ENCODE results near the gene RNF208. TPM values are rescaled to one million over a fixed set of nuclear protein-coding genes. Genes with fewer than 3 reads are reported as not detected.

Gene RNF208
- total and polyA plus RNA-seq, 7 donors, result 4.8 to 12.8 (median 6.4) TPM

DNA sequence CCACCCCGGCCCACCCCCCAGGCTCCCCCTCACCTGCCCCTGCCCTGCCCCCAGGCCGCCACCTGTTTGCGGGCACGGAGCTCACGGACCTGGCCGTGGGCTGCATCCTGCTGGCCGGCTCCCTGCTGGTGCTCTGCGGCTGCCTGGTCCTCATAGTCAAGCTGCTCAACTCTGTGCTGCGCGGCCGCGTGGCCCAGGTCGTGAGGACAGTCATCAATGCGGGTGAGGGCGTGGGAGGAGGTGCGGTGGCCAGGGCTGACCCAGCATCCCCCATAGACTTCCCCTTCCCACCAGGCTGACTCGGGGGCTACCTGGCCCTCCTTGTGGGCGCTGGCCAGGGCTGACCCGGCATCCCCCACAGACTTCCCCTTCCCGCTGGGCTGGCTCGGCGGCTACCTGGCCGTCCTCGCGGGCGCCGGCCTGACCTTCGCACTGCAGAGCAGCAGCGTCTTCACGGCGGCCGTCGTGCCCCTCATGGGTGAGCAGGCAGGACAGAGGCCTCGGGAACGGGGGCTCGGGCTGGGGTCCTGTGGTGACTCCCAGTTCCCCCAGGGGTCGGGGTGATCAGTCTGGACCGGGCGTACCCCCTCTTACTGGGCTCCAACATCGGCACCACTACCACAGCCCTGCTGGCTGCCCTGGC lies 12.1 kb upstream of the RNF208 start:
- H3K27me3 ChIP-seq (ENCODE audit: insufficient read depth in 3 of 3, low read length in 2 of 3), result peaks cover 0 to 15% (median 13%) of the 10 kb centered on the region in 3 donors
- DNase-seq (no peak), ATAC-seq (no peak)
- intact Hi-C loops (cut with DNase I), result no loop called here
- H3K9me3 ChIP-seq, result no peaks in the 10 kb centered on the region
- peaks cover 30% of the 10 kb centered on the region for H3K4me1 ChIP-seq
- WGBS, 3 donors, result 51 to 74% (median 64%) methylated on average over 27 to 40 of the region's 40 CpGs
- no peaks in the 10 kb centered on the region for H3K36me3 ChIP-seq (ENCODE audit: insufficient read depth in 1 of 2, low read depth in 1 of 2)
- TF ChIP-seq, protein P1, sequence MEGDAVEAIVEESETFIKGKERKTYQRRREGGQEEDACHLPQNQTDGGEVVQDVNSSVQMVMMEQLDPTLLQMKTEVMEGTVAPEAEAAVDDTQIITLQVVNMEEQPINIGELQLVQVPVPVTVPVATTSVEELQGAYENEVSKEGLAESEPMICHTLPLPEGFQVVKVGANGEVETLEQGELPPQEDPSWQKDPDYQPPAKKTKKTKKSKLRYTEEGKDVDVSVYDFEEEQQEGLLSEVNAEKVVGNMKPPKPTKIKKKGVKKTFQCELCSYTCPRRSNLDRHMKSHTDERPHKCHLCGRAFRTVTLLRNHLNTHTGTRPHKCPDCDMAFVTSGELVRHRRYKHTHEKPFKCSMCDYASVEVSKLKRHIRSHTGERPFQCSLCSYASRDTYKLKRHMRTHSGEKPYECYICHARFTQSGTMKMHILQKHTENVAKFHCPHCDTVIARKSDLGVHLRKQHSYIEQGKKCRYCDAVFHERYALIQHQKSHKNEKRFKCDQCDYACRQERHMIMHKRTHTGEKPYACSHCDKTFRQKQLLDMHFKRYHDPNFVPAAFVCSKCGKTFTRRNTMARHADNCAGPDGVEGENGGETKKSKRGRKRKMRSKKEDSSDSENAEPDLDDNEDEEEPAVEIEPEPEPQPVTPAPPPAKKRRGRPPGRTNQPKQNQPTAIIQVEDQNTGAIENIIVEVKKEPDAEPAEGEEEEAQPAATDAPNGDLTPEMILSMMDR (IDR thresholded peaks at IDR 0.05), result no peak
- no peak overlapping the region for H3K27ac ChIP-seq
- H3K4me3 ChIP-seq, result no peak overlapping the region

DNA sequence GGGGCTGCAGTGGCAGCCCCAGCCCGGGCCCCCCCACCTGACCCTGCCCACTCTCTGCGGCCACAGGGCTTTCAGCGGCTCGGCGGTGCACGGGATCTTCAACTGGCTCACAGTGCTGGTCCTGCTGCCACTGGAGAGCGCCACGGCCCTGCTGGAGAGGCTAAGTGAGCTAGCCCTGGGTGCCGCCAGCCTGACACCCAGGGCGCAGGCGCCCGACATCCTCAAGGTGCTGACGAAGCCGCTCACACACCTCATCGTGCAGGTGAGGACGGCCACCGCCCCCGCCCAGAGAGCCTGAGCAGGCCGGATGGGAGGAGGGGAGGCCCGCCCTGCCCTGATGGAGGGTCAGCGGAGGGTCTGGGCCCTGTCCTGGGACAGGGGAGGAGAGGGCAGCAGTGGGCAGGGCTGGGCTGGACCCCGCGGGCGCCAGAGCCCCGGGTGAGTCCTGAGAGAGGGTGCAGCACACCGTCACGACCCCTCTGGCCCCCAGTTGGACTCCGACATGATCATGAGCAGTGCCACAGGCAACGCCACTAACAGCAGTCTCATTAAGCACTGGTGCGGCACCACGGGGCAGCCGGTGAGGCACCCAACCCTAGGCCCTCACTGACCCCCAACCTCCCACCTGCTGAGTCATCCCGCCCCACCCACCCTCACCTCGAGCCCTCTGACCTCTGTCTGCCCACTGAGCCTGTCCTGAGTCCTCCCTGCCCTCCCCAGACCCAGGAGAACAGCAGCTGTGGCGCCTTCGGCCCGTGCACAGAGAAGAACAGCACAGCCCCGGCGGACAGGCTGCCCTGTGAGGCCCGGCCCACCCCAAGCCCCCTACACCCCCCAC lies 11.3 kb upstream of the RNF208 start:
- no peak for DNase-seq
- ATAC-seq, result no peak
- no peaks in the 10 kb centered on the region for H3K9me3 ChIP-seq
- peaks cover 0 to 20% (median 15%) of the 10 kb centered on the region in 3 donors for H3K27me3 ChIP-seq (ENCODE audit: insufficient read depth in 3 of 3, low read length in 2 of 3)
- 73 to 83% (median 74%) methylated on average over 23 to 40 of the region's 40 CpGs for WGBS, 3 donors
- no peak overlapping the region for H3K27ac ChIP-seq
- H3K36me3 ChIP-seq (ENCODE audit: insufficient read depth in 1 of 2, low read depth in 1 of 2), result no peaks in the 10 kb centered on the region
- H3K4me3 ChIP-seq, result no peak overlapping the region
- intact Hi-C loops (cut with DNase I), result no loop called here
- TF ChIP-seq, protein P1 (IDR thresholded peaks at IDR 0.05), result no peak
- peaks cover 23% of the 10 kb centered on the region for H3K4me1 ChIP-seq

DNA sequence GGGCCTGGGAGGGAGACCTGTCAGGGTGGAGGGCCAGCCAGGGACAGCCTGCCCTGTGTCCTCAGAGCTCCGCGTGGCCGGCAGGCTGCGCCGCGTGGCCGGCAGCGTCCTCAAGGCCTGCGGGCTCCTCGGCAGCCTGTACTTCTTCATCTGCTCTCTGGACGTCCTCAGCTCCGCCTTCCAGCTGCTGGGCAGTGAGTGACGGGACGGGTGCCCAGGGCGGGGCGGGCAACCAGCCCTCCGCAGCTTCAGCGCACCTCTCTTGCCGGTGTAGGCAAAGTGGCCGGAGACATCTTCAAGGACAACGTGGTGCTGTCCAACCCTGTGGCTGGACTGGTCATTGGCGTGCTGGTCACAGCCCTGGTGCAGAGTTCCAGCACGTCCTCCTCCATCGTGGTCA lies 10.5 kb upstream of the RNF208 start:
- TF ChIP-seq, protein P1 (IDR thresholded peaks at IDR 0.05), result no peak
- H3K27me3 ChIP-seq (ENCODE audit: insufficient read depth in 3 of 3, low read length in 2 of 3), result peaks cover 0 to 25% (median 15%) of the 10 kb centered on the region in 3 donors
- WGBS, 3 donors, result 43 to 74% (median 63%) methylated on average over 12 to 24 of the region's 24 CpGs

DNA sequence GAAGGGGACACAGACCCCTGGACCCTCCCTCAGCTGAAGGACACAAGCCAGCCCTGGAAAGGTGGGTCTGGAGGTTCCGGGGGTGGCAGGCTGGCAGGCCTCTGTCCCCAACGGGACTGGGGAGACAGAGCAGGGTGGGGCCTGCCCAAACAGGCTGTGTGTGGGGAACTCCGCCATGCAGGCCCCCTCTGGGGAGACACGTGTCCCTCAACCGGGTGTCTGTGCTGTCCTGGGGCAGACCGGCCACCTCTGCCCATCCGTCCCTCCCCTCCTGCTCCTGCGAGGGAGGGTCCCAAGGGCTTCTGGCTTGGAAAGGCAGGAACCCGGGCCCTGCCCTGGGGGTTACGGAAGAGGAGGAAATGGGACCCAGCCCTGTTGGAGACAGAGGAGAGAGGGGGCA lies 10.1 kb upstream of the RNF208 start:
- ATAC-seq (no peak), DNase-seq (no peak)
- intact Hi-C loops (cut with DNase I), result no loop called here
- Histone ChIP-seq H3K9me3 (no peaks in the 10 kb centered on the region), H3K4me3 (no peak overlapping the region), H3K36me3 (ENCODE audit: insufficient read depth in 1 of 2, low read depth in 1 of 2) (no peaks in the 10 kb centered on the region), H3K4me1 (peaks cover 10% of the 10 kb centered on the region), H3K27me3 (ENCODE audit: insufficient read depth in 3 of 3, low read length in 2 of 3) (peaks cover 0 to 29% (median 15%) of the 10 kb centered on the region in 3 donors), H3K27ac (no peak overlapping the region)
- WGBS, 3 donors, result 53 to 59% (median 53%) methylated on average over 8 to 10 of the region's 10 CpGs
- TF ChIP-seq, protein P1 (IDR thresholded peaks at IDR 0.05), result no peak

More for the DNA sequence above, 10.5 kb upstream of the RNF208 start:
- Histone ChIP-seq H3K9me3 (no peaks in the 10 kb centered on the region), H3K4me1 (peaks cover 15% of the 10 kb centered on the region), H3K27ac (no peak overlapping the region), H3K36me3 (ENCODE audit: insufficient read depth in 1 of 2, low read depth in 1 of 2) (no peaks in the 10 kb centered on the region), H3K4me3 (no peak overlapping the region)
- intact Hi-C loops (cut with DNase I), result no loop called here
- ATAC-seq (no peak), DNase-seq (no peak)
